Measurements from ENCODE around the gene EPO.
"Not testable (repeated sequence)": the region's sequence is repeated elsewhere in the genome, so short reads cannot be mapped to it uniquely, and the experiment has no call there.

EPO gene

DNA sequence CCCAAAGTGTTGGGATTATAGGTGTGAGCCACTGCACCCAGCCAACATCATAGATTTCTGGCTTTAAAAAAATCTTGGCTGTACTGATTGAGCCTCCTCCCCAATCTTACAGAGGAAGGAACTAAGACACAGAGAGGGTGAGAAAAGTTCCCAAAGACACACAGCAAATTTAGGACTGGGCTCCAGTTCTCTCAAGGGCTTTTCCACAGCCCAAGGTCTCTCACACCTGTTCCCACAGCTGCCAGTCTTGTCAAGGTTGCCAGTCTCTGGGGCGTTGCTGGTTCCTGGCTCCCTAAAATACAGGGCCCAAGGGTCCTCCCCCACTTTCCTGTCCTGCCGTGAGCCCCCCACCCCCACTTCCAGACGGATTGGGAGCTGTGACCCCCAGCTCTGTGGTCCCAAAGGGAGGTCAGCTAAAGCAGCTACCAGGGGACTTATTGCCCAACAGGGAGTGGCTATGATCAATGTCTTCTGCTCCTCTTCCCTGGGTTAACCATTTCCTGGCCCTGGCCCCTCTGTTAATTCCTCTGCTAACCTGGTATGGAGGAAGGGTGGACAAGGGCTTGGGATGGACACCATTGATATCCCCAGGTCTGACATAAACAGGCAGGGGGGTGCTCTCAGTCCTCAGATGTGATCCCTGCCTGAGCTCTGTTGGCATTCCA lies 10.0 kb downstream of the EPO start:
- H3K27me3 ChIP-seq (ENCODE audit: control insufficient read depth, insufficient read depth, low read length): no peaks in the 10 kb centered on the region
- H3K36me3 ChIP-seq (ENCODE audit: control insufficient read depth, low read depth, low read length): no peaks in the 10 kb centered on the region
- no peak overlapping the region for H3K4me3 ChIP-seq (ENCODE audit: low read length)
- no peak overlapping the region for H3K9ac ChIP-seq (ENCODE audit: low read length)
- no peaks in the 10 kb centered on the region for H3K4me1 ChIP-seq (ENCODE audit: control insufficient read depth, low read depth, low read length)
- H3K27ac ChIP-seq (ENCODE audit: low read length): no peak overlapping the region
- no peaks in the 10 kb centered on the region for H3K9me3 ChIP-seq (ENCODE audit: control insufficient read depth, low read depth, low read length)

- Histone ChIP-seq H3K9ac (ENCODE audit: low read length) (no peak overlapping the region), H3K4me3 (ENCODE audit: low read length) (no peak overlapping the region), H3K27me3 (ENCODE audit: control insufficient read depth, insufficient read depth, low read length) (no peaks in the 10 kb centered on the region), H3K4me1 (ENCODE audit: control insufficient read depth, low read depth, low read length) (no peaks in the 10 kb centered on the region), H3K27ac (ENCODE audit: low read length) (no peak overlapping the region), H3K9me3 (ENCODE audit: control insufficient read depth, low read depth, low read length) (no peaks in the 10 kb centered on the region), H3K36me3 (ENCODE audit: control insufficient read depth, low read depth, low read length) (no peaks in the 10 kb centered on the region)
These were observed 11.8 kb downstream of the EPO start for GRCh38 chr7:100731937-100732636.

DNA sequence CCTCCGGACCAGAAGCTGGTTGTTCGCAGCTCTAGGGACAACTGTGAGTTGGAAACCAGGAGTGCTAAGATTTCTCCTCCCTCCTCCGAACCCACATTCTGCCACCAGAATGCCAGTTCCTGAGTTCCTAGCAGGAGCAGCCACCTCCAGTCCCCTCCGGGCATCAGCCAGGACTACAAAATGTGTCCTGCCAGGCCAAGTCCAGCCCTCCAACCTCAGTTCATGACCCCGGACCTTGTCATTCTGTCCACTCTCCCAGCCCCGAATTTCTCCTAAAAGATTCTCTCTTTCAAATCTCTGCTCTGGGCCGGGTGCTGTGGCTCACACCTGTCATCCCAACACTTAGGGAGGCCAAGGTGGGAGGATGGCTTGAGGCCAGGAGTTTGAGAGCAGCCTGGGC lies 15.5 kb downstream of the EPO start:
- no peaks in the 10 kb centered on the region for H3K27me3 ChIP-seq (ENCODE audit: control insufficient read depth, insufficient read depth, low read length)
- no peaks in the 10 kb centered on the region for H3K36me3 ChIP-seq (ENCODE audit: control insufficient read depth, low read depth, low read length)
- no peak overlapping the region for H3K9ac ChIP-seq (ENCODE audit: low read length)
- no peak overlapping the region for H3K4me3 ChIP-seq (ENCODE audit: low read length)
- H3K4me1 ChIP-seq (ENCODE audit: control insufficient read depth, low read depth, low read length): no peaks in the 10 kb centered on the region
- no peak overlapping the region for H3K27ac ChIP-seq (ENCODE audit: low read length)
- no peaks in the 10 kb centered on the region for H3K9me3 ChIP-seq (ENCODE audit: control insufficient read depth, low read depth, low read length)

DNA sequence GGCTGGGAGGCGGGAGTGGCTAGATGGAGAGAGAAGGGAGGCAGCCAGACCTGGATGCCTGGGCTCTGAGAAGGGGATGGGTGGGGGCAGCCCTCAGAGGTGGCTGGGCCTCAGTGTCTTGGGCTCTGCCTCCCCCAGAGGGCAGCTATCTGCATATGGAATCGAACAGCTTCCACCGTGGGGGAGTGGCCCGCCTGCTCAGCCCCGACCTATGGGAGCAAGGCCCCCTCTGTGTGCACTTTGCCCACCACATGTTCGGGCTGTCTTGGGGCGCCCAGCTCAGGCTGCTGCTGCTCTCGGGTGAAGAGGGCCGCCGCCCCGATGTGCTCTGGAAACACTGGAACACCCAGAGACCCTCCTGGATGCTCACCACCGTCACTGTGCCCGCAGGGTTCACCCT lies 16.4 kb downstream of the EPO start:
- no peaks in the 10 kb centered on the region for H3K4me1 ChIP-seq (ENCODE audit: control insufficient read depth, low read depth, low read length)

GRCh38 chr7:100739934-100740333 lies 19.7 kb downstream of the EPO start:
- no peaks in the 10 kb centered on the region for H3K27me3 ChIP-seq (ENCODE audit: control insufficient read depth, insufficient read depth, low read length)
- no peaks in the 10 kb centered on the region for H3K36me3 ChIP-seq (ENCODE audit: control insufficient read depth, low read depth, low read length)
- no peaks in the 10 kb centered on the region for H3K9me3 ChIP-seq (ENCODE audit: control insufficient read depth, low read depth, low read length)
- H3K27ac ChIP-seq (ENCODE audit: low read length): no peak overlapping the region
- no peak overlapping the region for H3K9ac ChIP-seq (ENCODE audit: low read length)
- no peak overlapping the region for H3K4me3 ChIP-seq (ENCODE audit: low read length)
- no peaks in the 10 kb centered on the region for H3K4me1 ChIP-seq (ENCODE audit: control insufficient read depth, low read depth, low read length)

More for the DNA sequence above, 16.4 kb downstream of the EPO start:
- Histone ChIP-seq H3K27me3 (ENCODE audit: control insufficient read depth, insufficient read depth, low read length) (no peaks in the 10 kb centered on the region), H3K36me3 (ENCODE audit: control insufficient read depth, low read depth, low read length) (no peaks in the 10 kb centered on the region), H3K9ac (ENCODE audit: low read length) (no peak overlapping the region), H3K9me3 (ENCODE audit: control insufficient read depth, low read depth, low read length) (no peaks in the 10 kb centered on the region), H3K4me3 (ENCODE audit: low read length) (no peak overlapping the region), H3K27ac (ENCODE audit: low read length) (no peak overlapping the region)

GRCh38 chr7:100744605-100745004 lies 24.3 kb downstream of the EPO start:
- no peak overlapping the region for H3K9ac ChIP-seq (ENCODE audit: low read length)
- no peaks in the 10 kb centered on the region for H3K4me1 ChIP-seq (ENCODE audit: control insufficient read depth, low read depth, low read length)
- no peaks in the 10 kb centered on the region for H3K27me3 ChIP-seq (ENCODE audit: control insufficient read depth, insufficient read depth, low read length)

DNA sequence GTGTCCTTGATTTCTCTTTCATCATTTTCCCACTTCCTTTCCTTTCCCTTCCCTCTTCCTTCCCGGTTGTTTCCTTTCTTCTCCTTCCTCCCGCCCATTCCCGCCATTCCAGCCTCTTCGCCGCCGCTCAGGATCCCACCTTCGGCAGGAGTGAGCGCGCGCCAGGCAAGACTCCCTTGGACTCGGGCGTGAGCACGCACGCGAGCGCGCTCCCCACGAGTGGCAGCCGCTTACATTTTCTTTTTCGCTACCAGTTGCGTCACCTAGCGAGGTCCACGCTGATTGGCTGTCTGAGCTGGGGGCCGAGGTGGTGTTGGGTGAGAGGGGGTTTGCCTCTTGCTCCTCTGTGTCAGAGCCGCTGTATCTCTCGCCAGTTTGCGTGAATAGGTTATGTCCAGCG lies 24.9 kb downstream of the EPO start:
- H3K4me3 ChIP-seq (ENCODE audit: low read length): no peak overlapping the region
- H3K36me3 ChIP-seq (ENCODE audit: control insufficient read depth, low read depth, low read length): no peaks in the 10 kb centered on the region
- no peaks in the 10 kb centered on the region for H3K4me1 ChIP-seq (ENCODE audit: control insufficient read depth, low read depth, low read length)
- H3K9me3 ChIP-seq (ENCODE audit: control insufficient read depth, low read depth, low read length): no peaks in the 10 kb centered on the region
- no peak overlapping the region for H3K27ac ChIP-seq (ENCODE audit: low read length)
- no peak overlapping the region for H3K9ac ChIP-seq (ENCODE audit: low read length)
- no peaks in the 10 kb centered on the region for H3K27me3 ChIP-seq (ENCODE audit: control insufficient read depth, insufficient read depth, low read length)

More at GRCh38 chr7:100744605-100745004, 24.3 kb downstream of the EPO start:
- Histone ChIP-seq H3K9me3 (ENCODE audit: control insufficient read depth, low read depth, low read length) (no peaks in the 10 kb centered on the region), H3K27ac (ENCODE audit: low read length) (no peak overlapping the region), H3K36me3 (ENCODE audit: control insufficient read depth, low read depth, low read length) (no peaks in the 10 kb centered on the region), H3K4me3 (ENCODE audit: low read length) (no peak overlapping the region)

GRCh38 chr7:100752994-100753393 lies 32.7 kb downstream of the EPO start:
- no peaks in the 10 kb centered on the region for H3K9me3 ChIP-seq (ENCODE audit: control insufficient read depth, low read depth, low read length)

DNA sequence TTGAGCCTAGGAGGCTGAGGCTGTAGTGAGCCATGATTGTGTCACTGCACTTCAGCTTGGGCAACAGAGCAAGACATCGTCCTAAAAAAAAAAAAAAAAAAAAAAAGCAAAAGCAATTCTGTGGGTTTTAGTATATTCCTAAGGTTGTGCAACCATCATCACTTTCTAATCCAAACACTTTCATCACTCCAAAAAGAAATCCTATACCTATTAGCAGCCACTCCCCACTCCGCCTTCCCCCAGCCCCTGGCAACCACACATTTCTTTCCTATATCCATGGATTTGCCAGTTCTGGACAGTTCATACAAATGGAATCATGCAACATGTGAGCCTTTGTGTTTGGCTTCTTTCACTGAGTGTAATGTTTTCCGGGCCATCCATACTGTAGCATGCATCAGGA lies 33.5 kb downstream of the EPO start:
- Histone ChIP-seq H3K27me3 (ENCODE audit: control insufficient read depth, insufficient read depth, low read length) (no peaks in the 10 kb centered on the region), H3K9me3 (ENCODE audit: control insufficient read depth, low read depth, low read length) (no peaks in the 10 kb centered on the region), H3K4me3 (ENCODE audit: low read length) (no peak overlapping the region), H3K36me3 (ENCODE audit: control insufficient read depth, low read depth, low read length) (no peaks in the 10 kb centered on the region), H3K4me1 (ENCODE audit: control insufficient read depth, low read depth, low read length) (no peaks in the 10 kb centered on the region), H3K27ac (ENCODE audit: low read length) (no peak overlapping the region), H3K9ac (ENCODE audit: low read length) (no peak overlapping the region)

More at GRCh38 chr7:100752994-100753393, 32.7 kb downstream of the EPO start:
- H3K27ac ChIP-seq (ENCODE audit: low read length): no peak overlapping the region
- H3K36me3 ChIP-seq (ENCODE audit: control insufficient read depth, low read depth, low read length): no peaks in the 10 kb centered on the region
- H3K4me1 ChIP-seq (ENCODE audit: control insufficient read depth, low read depth, low read length): no peaks in the 10 kb centered on the region
- H3K27me3 ChIP-seq (ENCODE audit: control insufficient read depth, insufficient read depth, low read length): no peaks in the 10 kb centered on the region
- H3K4me3 ChIP-seq (ENCODE audit: low read length): no peak overlapping the region
- no peak overlapping the region for H3K9ac ChIP-seq (ENCODE audit: low read length)

- no peaks in the 10 kb centered on the region for H3K4me1 ChIP-seq (ENCODE audit: control insufficient read depth, low read depth, low read length)
- no peak overlapping the region for H3K27ac ChIP-seq (ENCODE audit: low read length)
- no peaks in the 10 kb centered on the region for H3K27me3 ChIP-seq (ENCODE audit: control insufficient read depth, insufficient read depth, low read length)
- no peaks in the 10 kb centered on the region for H3K9me3 ChIP-seq (ENCODE audit: control insufficient read depth, low read depth, low read length)
- no peak overlapping the region for H3K9ac ChIP-seq (ENCODE audit: low read length)
- no peak overlapping the region for H3K4me3 ChIP-seq (ENCODE audit: low read length)
- no peaks in the 10 kb centered on the region for H3K36me3 ChIP-seq (ENCODE audit: control insufficient read depth, low read depth, low read length)
These were observed 39.3 kb downstream of the EPO start for GRCh38 chr7:100759357-100760171.

- not testable (repeated sequence) for H3K9me3 ChIP-seq (ENCODE audit: control insufficient read depth, low read depth, low read length); H3K4me3 ChIP-seq (ENCODE audit: low read length); H3K4me1 ChIP-seq (ENCODE audit: control insufficient read depth, low read depth, low read length); H3K36me3 ChIP-seq (ENCODE audit: control insufficient read depth, low read depth, low read length); H3K27me3 ChIP-seq (ENCODE audit: control insufficient read depth, insufficient read depth, low read length); H3K27ac ChIP-seq (ENCODE audit: low read length); H3K9ac ChIP-seq (ENCODE audit: low read length)
These were observed 42.6 kb downstream of the EPO start for GRCh38 chr7:100762841-100763240.
